Measurements from ENCODE around the gene IKZF4.
"Not testable (repeated sequence)": the region's sequence is repeated elsewhere in the genome, so short reads cannot be mapped to it uniquely, and the experiment has no call there.

The IKZF4 gene

DNA sequence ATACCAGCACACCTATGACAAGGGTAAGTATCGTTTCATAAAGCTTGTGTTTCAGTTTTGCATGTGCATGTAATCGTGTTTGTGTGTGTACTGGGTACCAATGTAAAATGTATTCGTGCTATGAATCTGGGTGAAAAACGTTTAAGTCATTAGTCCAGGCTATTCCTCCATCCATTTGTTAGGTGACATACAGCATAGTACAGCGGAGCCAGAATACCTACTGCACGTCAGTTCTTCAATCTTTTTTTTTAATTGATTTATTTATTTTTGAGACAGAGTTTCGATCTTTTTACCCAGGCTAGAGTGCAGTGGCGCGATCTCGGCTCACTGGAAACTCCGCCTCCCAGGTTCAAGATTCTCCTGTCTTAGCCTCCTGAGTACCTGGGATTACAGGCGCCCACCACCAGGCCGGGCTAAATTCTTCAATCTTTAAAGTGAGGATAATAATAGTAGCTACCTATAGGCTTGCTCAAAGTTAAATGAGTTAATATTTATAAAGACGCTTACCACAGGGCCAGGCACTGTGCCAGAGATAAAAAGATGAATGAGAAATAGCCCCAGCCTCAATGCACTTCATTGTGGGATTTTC, 20.2 kb downstream of the IKZF4 start:
- DNase-seq, result no peak

- DNase-seq, result peak; percentile 98
Observed at GRCh38 chr12:56041552-56042429, 20.9 kb downstream of the IKZF4 start, which contains the start of gene RPS26. Gene RPS26 (plus strand): TSS chr12:56041918. CDS start chr12:56042167, 249 bp downstream.

- not testable (repeated sequence) for DNase-seq
Observed at GRCh38 chr12:56042430-56042813, 21.6 kb downstream of the IKZF4 start.

GRCh38 chr12:56042843-56043242, 22.0 kb downstream of the IKZF4 start:
- DNase-seq, result no peak

DNA sequence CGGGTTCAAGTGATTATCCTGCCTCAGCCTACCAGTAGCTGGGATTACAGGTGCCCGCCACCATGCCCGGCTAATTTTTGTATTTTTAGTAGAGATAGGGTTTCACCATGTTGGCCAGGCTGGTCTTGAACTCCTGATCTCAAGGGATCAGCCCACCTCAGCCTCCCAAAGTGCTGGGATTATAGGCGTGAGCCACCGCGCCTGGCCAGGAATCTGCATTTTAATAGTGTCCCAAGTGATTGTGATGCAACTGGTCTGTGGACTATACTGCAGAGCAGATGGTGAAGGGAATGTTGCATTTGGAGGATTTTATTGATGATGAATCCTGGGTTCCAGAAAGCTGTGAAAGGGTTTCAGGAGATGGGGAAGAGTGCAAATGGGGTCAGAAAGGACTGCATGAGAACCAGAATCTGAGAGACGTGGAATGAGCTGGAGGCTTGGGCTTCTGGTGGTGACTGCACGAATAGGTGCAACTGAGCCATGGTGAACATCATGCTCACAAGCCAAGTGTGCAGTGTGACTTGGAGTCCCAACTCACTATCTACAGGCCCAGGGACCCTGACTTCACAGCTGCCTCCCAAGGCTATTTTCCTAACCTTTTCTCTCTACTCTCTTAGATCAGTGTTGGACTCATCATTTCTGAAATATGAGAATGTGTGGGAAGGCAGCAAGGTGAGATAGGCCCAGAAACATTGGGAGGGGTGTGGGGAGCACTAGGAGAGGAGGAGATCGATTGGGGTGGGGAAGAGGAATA, 25.4 kb downstream of the IKZF4 start:
- no peak for DNase-seq

DNA sequence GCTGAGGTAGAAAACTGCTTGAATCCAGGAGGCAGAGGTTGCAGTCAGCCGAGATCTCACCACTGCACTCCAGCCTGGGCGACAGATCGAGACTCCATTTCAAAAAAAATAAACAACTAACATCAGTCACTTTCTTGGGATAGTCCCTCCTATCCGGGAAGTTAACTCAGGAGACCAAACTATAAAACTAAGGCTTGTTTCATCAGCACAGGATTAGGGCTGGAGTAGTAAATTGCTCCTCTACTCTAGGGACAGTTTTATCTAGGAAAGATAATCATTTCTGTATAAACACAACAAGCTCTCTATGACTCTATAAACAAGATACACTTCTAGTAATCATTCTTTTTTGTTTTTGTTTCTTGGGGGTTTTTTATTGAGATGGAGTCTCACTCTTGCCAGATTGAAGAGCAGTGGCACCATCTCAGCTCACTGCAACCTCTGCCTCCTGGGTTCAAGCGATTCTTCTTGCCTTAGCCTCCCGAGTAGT, 32.6 kb downstream of the IKZF4 start:
- DNase-seq, result no peak

DNA sequence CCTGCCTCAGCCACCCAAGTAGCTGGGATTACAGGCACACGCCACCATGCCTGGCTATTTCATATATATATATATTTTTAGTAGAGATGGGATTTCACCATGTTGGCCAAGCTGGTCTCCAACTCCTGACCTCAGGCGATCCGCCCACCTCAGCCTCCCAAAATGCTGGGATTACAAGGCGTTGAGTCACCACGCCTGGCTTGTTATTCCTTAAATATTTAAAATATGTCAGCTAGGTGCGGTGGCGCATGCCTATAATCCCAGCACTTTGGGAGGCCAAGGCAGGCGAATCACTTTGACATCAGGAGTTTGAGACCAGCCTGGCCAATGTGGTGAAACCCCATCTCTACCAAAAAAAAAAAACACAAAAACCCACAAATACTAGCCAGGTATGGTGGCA, 39.1 kb downstream of the IKZF4 start:
- not testable (repeated sequence) for DNase-seq

DNA sequence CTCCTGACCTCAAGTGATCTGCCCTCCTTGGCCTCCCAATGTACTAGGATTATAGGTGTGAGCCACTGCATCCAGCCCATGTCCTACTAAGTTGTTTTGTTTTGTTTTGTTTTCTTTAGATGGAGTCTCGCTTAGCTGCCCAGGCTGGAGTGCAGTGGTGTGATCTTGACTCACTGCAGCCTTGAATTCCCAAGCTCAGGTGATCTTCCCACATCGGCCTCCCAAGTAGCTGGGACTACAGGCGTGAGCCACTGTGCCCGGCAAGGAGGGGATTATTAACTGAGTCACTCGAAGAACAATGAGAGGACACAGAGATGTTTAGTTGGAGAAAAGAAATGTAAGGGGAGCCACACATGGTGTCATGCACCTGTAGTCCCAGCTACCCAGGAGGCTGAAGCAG, 41.1 kb downstream of the IKZF4 start:
- no peak for DNase-seq

DNA sequence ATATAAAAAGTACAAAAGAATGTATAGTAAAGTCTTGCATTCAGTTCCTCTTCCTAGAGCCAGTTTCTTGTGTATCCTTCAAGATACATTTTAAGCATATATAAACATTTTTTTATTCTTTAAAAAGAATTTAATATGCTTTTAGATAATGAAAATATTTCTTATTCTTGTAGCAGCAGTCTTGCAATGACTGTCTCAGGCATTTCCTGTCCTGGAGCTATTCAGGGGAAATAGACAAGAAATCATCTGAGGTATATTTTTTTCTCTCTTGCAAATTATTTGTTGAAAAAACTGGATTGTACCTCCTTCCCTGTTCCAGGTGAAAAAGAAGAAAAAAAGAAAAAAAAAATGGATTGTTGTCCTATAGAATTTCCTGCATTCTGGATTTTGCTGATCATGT, 42.2 kb downstream of the IKZF4 start:
- no peak for DNase-seq

DNA sequence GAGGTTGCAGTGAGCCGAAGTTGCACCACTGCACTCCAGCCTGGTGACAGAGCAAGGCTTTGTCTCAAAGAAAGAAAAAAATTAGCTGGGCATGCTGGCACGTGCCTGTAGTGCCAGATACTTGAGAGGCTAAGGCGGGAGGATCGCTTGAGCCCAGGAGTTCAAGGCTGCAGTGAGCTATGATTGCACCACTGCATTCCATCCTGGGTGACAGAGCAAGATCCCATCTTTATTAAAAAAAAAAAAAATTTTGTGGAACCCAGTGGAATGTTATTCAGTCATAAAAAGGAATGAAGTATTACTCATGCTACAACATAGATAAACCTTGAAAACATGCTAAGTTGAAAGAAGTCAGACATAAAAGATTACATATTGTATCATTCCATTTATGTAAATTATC, 50.8 kb downstream of the IKZF4 start:
- no peak for DNase-seq

DNA sequence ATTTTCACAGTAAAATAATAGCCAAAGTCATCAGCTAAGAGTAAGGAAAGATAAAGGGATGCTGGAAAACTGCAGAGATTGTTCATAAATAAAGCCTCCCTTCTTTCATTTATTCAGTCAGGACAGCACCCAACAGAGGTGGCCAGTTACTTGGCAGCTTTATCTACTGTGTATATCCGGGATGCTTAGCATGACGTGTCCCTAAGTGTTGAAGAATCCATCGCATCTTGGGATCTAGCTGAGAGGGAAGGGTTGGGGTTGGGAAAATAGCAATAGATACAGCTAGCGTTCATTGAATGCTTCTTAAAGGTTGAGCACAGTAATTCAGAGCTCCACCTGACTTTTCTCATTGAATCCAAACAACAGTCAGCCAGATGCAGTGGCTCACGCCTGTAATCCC, 53.6 kb downstream of the IKZF4 start:
- no peak for DNase-seq

- not testable (repeated sequence) for DNase-seq
Observed at GRCh38 chr12:56077966-56078365, 57.1 kb downstream of the IKZF4 start.

DNA sequence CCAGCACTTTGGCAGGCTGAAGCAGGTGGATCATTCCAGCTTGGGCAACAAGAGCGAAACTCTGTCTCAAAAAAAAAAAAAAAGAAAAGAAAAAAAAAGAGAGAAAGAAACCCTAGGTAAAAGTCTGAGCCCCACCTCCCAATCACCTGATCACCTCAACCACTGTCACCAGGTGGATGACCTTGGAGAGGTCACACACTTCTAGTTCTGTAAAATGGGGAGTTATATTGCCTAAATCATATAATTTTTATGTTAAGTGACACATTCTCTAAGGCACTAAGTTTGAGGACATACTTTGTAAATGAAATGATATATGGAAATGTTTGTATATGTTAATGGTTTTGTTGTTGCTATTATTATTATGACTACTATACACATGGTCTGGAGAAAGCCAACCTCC, 57.6 kb downstream of the IKZF4 start:
- DNase-seq, result no peak

DNA sequence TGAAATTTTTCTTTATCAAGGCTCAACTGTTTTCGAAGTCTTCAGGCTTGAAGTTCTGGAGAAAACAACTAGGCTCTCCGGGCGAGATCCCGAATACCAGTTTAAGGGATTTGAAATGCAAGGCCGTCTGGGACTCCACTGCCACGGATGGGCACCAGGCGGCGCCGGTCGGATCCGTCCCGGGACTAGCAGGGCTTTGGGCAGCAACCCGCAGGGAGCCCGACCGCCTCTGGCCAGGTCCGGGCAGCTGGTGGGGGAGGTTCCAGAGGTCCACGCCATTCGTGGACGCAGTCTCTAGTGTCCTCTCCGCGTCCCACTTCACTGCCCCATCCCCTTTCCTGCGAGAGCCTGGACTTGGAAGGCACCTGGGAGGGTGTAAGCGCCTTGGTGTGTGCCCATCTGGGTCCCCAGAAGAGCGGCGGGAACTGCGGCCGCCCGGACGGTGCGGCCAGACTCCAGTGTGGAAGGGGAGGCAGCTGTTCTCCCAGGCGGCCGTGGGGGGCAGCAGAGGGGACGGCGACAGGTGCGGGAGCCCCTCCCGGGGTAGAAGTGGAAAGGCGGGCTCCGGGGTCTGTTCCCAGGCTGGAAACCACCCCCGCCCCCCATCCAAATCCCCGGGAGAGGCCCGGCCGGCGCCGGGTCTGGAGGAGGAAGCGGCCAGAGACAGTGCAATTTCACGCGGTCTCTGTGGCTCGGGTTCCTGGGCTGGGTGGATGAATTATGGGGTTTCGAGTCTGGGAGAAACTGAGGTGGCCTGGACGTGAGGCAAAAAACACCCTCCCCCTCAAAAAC, 58.3 kb downstream of the IKZF4 start:
- DNase-seq, result peak; percentile 51

DNA sequence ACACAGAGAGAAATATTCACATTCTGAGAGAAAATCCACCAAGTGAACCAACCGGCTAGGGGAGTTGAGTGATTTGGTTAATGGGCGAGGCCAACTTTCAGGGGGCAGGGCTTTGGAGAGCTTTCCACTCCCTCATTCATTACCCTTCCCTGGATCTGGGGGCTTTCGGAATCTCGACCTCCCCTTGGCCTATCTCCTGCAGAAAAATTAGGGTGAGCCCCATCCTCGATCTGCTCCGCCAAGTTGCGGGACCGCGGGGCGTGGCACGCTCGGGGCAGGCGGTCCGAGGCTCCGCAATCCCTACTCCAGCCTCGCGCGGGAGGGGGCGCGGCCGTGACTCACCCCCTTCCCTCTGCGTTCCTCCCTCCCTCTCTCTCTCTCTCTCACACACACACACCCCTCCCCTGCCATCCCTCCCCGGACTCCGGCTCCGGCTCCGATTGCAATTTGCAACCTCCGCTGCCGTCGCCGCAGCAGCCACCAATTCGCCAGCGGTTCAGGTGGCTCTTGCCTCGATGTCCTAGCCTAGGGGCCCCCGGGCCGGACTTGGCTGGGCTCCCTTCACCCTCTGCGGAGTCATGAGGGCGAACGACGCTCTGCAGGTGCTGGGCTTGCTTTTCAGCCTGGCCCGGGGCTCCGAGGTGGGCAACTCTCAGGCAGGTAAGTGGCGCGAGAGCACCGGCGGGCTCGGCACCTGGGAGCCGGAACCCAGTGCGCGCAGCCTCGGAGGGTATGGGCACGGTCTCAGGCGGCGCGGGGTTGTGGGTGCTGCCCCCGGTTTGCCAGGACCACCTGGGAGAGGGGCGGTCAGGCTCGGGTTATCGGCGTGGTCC, 59.1 kb downstream of the IKZF4 start, which contains the start of gene ERBB3:
TSS of gene ERBB3 (plus strand) at position 443 of the 833 bp plus-strand sequence. CDS start at position 579, 136 bp downstream.
- peak; percentile 66 for DNase-seq

DNA sequence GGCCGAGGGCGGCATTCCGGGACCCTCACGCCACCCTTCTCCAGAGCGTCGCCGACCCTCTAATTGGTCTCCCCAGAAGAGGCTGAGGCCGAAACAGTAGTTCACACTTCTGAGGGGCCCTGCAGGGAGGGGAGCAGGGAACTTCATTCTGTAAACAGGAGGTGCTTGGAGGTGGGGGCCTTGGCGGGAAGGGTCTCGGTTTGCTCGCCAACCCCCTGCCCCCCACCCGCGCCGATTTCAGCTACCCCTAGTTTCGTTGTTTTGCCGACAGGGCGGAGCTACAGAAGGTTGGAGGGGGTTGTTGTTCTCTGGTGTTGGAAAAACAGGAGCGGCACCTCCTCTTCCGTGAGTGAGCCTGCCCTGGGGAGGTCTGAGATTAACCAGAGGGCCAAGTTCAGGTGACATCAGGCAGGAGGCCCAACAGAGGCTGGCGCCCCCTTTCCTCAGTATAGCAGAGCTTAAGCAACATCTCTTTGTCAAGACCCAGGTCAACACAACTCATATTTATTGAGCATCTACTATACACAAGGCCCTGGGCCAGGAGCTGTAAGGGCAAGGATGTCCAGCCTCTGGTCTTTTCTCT, 59.8 kb downstream of the IKZF4 start:
- DNase-seq, result no peak

DNA sequence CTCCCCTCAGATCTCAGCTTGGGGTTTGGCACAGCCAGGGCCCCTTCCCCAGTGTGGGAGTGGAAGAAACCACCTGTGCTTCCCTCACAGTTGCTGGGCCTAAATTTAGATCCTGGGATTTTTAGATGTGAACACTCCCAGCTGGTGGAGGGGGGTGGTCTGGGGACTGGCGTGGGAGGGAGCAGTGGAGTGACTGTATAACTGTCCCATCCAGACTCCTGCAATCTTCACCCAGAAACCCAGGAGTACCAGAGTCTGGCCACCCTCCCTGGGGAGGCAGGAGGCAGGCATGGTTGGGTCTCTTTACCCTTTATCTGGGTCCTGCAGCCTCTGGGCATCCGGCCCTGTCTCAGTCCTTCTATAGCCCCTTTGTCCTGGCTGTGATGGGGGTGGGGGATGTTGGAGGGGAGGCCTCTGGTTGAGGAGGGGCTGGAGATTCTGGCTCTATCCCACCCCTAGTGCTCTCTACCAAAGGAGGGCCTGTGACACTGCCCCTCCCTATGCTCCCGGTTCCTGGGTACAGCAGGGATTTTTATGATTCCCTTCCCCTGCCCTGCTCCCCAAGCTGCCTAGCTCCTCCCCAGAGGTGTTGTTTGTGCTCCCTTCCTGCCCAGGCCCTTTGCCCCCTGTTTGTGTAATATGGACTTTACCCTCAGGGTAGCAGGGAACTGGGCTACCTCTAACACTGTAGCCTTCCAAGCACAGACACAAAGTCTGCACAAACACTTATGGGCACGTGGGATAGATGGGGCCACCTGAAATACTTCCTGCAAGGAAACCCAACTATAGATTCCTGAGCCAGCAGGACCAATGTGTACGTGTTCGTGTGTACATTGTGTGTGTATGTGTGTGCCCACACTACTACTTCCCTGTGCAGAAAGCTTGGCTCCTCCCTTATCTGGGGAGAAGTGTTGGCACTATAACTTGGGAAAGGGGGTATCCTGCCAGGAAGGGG, 60.8 kb downstream of the IKZF4 start:
- no peak for DNase-seq

DNA sequence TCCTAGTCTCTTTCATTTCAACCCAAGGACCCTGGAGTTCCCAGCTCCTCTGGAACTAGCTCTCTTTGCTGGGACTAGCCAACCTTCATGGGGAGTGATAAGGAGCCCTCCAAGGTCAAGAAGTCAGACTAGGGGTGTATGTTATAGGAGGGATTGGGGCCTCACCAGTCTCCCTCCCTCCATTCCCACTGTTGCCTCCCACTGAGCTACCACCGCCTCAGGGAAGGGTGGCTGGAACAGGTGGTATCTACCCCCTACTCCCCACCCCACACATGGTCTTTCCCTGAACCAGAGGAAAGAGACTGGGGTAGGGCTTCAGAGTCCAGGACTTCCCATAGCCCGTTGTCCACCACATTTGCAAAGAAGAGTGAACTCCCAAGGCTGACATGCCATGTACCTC, 61.5 kb downstream of the IKZF4 start:
- DNase-seq, result no peak

DNA sequence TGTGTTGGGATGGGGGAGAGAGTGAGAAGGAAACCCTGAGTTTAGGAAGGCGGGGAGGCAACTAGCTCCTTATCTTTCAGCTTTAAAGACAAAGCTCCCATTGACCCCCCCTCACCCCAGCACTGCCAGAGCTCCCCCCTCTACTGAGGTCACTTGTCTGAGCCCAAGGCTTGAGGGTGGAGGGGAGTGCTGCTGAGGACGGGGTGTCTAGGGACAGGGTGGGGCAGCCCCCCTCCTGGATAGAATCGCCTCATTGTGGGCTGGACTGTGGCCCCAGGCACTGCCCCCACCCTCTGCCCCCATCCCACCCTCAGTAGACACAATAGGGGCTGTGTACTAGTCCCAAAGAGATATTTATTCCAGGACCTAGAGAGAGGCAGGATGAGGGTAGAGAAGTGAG, 62.1 kb downstream of the IKZF4 start:
- no peak for DNase-seq

DNA sequence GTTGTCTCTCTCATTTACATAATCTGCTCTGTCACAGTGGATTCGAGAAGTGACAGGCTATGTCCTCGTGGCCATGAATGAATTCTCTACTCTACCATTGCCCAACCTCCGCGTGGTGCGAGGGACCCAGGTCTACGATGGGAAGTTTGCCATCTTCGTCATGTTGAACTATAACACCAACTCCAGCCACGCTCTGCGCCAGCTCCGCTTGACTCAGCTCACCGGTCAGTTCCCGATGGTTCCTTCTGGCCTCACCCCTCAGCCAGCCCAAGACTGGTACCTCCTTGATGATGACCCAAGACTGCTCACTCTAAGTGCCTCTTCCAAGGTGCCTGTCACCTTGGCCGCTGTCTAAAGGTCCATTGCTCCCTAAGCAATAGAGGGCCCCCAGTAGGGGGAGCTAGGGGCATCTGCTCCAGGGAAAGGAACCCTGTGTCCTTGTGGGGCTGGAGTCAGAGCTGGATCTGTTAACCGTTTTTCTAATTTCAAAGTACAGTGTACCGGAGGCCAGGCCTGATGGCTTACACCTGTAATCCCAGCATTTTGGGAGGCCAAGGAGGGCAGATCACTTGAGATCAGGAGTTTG, 64.2 kb downstream of the IKZF4 start:
- DNase-seq, result peak; percentile 14
